Activated T-cell treated with anti-CD3 and anti-CD28 coated beads for 1 hour (primary cell): ENCODE results near the gene PPP1R9A.

ENCODE experiments used
- DNase-seq: peaks from one replicate; pipeline ENCODE4 v3.0.0-alpha.2; 2020; ENCODE audit warnings: low read depth

The PPP1R9A gene

GRCh38 chr7:95097851-95098250, 190.5 kb downstream of the PPP1R9A start:
- DNase-seq = no peak

- DNase-seq = no peak
Measured at GRCh38 chr7:95099106-95099505, 191.7 kb downstream of the PPP1R9A start.

GRCh38 chr7:95101422-95101821, 194.0 kb downstream of the PPP1R9A start:
- no peak for DNase-seq

- DNase-seq = no peak
Measured at GRCh38 chr7:95102662-95103061, 195.3 kb downstream of the PPP1R9A start.

GRCh38 chr7:95104739-95105138, 197.3 kb downstream of the PPP1R9A start:
- DNase-seq = no peak

GRCh38 chr7:95105627-95106026, 198.2 kb downstream of the PPP1R9A start:
- no peak for DNase-seq

GRCh38 chr7:95106401-95106800, 199.0 kb downstream of the PPP1R9A start:
- DNase-seq = no peak

- DNase-seq = no peak
Measured at GRCh38 chr7:95110707-95111106, 203.3 kb downstream of the PPP1R9A start.

- no peak for DNase-seq
Measured at GRCh38 chr7:95113590-95113989, 206.2 kb downstream of the PPP1R9A start.

GRCh38 chr7:95126053-95126709, 218.8 kb downstream of the PPP1R9A start:
- DNase-seq = no peak

GRCh38 chr7:95132500-95132899, 225.1 kb downstream of the PPP1R9A start:
- DNase-seq = no peak

GRCh38 chr7:95139922-95140321, 232.5 kb downstream of the PPP1R9A start:
- DNase-seq = no peak

GRCh38 chr7:95141755-95142154, 234.4 kb downstream of the PPP1R9A start:
- DNase-seq = no peak

GRCh38 chr7:95144256-95144655, 236.9 kb downstream of the PPP1R9A start:
- no peak for DNase-seq

- DNase-seq = no peak
Measured at GRCh38 chr7:95155965-95156364, 248.6 kb downstream of the PPP1R9A start.

- DNase-seq = no peak
Measured at GRCh38 chr7:95157381-95157780, 250.0 kb downstream of the PPP1R9A start.

GRCh38 chr7:95169678-95170077, 262.3 kb downstream of the PPP1R9A start:
- DNase-seq = no peak

GRCh38 chr7:95172420-95172819, 265.0 kb downstream of the PPP1R9A start:
- DNase-seq = no peak

- DNase-seq = no peak
Measured at GRCh38 chr7:95190515-95190914, 283.1 kb downstream of the PPP1R9A start.

GRCh38 chr7:95191795-95192194, 284.4 kb downstream of the PPP1R9A start:
- DNase-seq = no peak

- DNase-seq = no peak
Measured at GRCh38 chr7:95198863-95199262, 291.5 kb downstream of the PPP1R9A start.

GRCh38 chr7:95199779-95200558, 292.6 kb downstream of the PPP1R9A start:
- no peak for DNase-seq

- no peak for DNase-seq
Measured at GRCh38 chr7:95200741-95201140, 293.3 kb downstream of the PPP1R9A start.

GRCh38 chr7:95201727-95202126, 294.3 kb downstream of the PPP1R9A start:
- DNase-seq = no peak
